Hepatocyte (in vitro differentiated cells): ENCODE measurements around the gene OPCML. TPM values are rescaled to one million over a fixed set of nuclear protein-coding genes. Genes with fewer than 3 reads are reported as not detected.

Source experiments
- DNase-seq: peaks from one replicate; pipeline ENCODE4 v3.0.0-alpha.2; 2016; ENCODE audit warnings: low spot score
- H2AFZ ChIP-seq: fragments of 200-600 bp; sonication (generic); 2 replicates; pipeline ENCODE4 v1.6.0; 2016; ENCODE audit warnings: antibody characterized with exemption, mild to moderate bottlenecking
- H3K27ac ChIP-seq: fragments of 200-600 bp; sonication (generic); 2 replicates; pipeline ENCODE4 v1.5.1; 2016; ENCODE audit warnings: mild to moderate bottlenecking
- H3K27me3 ChIP-seq: fragments of 200-600 bp; sonication (generic); 2 replicates; pipeline ENCODE4 v1.6.1; 2016
- H3K36me3 ChIP-seq: fragments of 200-600 bp; sonication (generic); replicated peaks from 2 replicates; pipeline ENCODE4 v1.5.1; 2016; ENCODE audit warnings: low read depth; ENCODE audit not compliant: insufficient read depth
- H3K4me1 ChIP-seq: fragments of 200-600 bp; sonication (generic); 2 replicates; pipeline ENCODE4 v1.5.1; 2016; ENCODE audit warnings: mild to moderate bottlenecking, moderate library complexity; ENCODE audit not compliant: insufficient read depth
- H3K4me2 ChIP-seq: fragments of 200-600 bp; sonication (generic); 2 replicates; pipeline ENCODE4 v1.6.0; 2016
- H3K4me3 ChIP-seq: fragments of 200-600 bp; sonication (generic); 2 replicates; pipeline ENCODE4 v1.5.1; 2016; ENCODE audit warnings: mild to moderate bottlenecking
- H3K79me2 ChIP-seq: fragments of 200-600 bp; sonication (generic); 2 replicates; pipeline ENCODE4 v1.6.0; 2017; ENCODE audit warnings: mild to moderate bottlenecking
- H3K9me2 ChIP-seq: fragments of 200-600 bp; sonication (generic); replicated peaks from 2 replicates; pipeline ENCODE4 v1.6.0; 2017; ENCODE audit warnings: mild to moderate bottlenecking; ENCODE audit not compliant: insufficient read depth
- H3K9me3 ChIP-seq: fragments of 200-600 bp; sonication (generic); 2 replicates; pipeline ENCODE4 v1.5.1; 2016; ENCODE audit warnings: low read depth, mild to moderate bottlenecking
- H4K20me1 ChIP-seq: fragments of 200-600 bp; sonication (generic); 2 replicates; pipeline ENCODE4 v1.6.0; 2016; ENCODE audit warnings: mild to moderate bottlenecking; ENCODE audit not compliant: insufficient read depth, poor library complexity, severe bottlenecking
- CTCF ChIP-seq: fragments of 200-600 bp; sonication (generic); IDR thresholded peaks from 2 replicates; pipeline ENCODE4 v1.5.1; 2016; ENCODE audit warnings: antibody characterized with exemption, mild to moderate bottlenecking; ENCODE audit not compliant: poor library complexity
- EZH2 ChIP-seq: fragments of 200-600 bp; sonication (generic); IDR thresholded peaks from 2 replicates; pipeline ENCODE4 v1.6.1; 2016; ENCODE audit warnings: antibody characterized with exemption, mild to moderate bottlenecking, borderline replicate concordance
- EZH2phosphoT487 ChIP-seq: fragments of 200-600 bp; sonication (generic); IDR thresholded peaks from one replicate; pipeline ENCODE4 v1.6.1; 2018; ENCODE audit warnings: antibody characterized with exemption, mild to moderate bottlenecking, low read depth, moderate library complexity; ENCODE audit not compliant: unreplicated experiment, severe bottlenecking
- WGBS: methylation state at CpG from one replicate; pipeline ENCODE4 v1.1.6; 2016; ENCODE audit warnings: low lambda C conversion rate; ENCODE audit errors: missing lambda C conversion rate; 5-methylcytosine and 5-hydroxymethylcytosine counted together
- polyA plus RNA-seq: library from polyadenylated mRNA; unstranded; fragments of >200 nt; fragmentation: Nextera tagmentation; extraction: Ambion mirVana; gene quantifications from 2 replicates; pipeline ENCODE4 v1.2.1, GENCODE V29; 2016
- total RNA-seq: library from RNA; depleted of rRNA; stranded (reverse); fragments of >200 nt; gene quantifications from 2 replicates; pipeline ENCODE4 v1.2.3, GENCODE V29; 2014

Gene OPCML
- total and polyA plus RNA-seq, 2 experiments from 2014 or later: 0.37 to 0.98 TPM

- no peak for TF ChIP-seq CTCF
- no peak for TF ChIP-seq EZH2phosphoT487
- TF ChIP-seq EZH2: no peak
- no peak overlapping the region for H3K4me2 ChIP-seq
- 55% methylated on average over 9 of the region's 9 CpGs for WGBS
- H2AFZ ChIP-seq: no peak overlapping the region
- peaks cover 13% of the 10 kb centered on the region for H3K4me1 ChIP-seq
- no peaks in the 10 kb centered on the region for H3K36me3 ChIP-seq
- no peak overlapping the region for H3K4me3 ChIP-seq
- no peaks in the 10 kb centered on the region for H3K9me2 ChIP-seq
- no peaks in the 10 kb centered on the region for H3K9me3 ChIP-seq
- H3K79me2 ChIP-seq: no peaks in the 10 kb centered on the region
- H3K27me3 ChIP-seq: no peaks in the 10 kb centered on the region
- no peak for DNase-seq
- no peak overlapping the region for H3K27ac ChIP-seq
- H4K20me1 ChIP-seq: no peaks in the 10 kb centered on the region
Measured at GRCh38 chr11:133234883-133235282, 297.4 kb downstream of the OPCML start.

- Histone ChIP-seq H3K36me3 (no peaks in the 10 kb centered on the region), H3K9me3 (no peaks in the 10 kb centered on the region), H4K20me1 (no peaks in the 10 kb centered on the region), H3K4me1 (peaks cover 23% of the 10 kb centered on the region), H3K27me3 (no peaks in the 10 kb centered on the region), H3K4me2 (no peak overlapping the region), H3K4me3 (no peak overlapping the region), H3K9me2 (no peaks in the 10 kb centered on the region), H3K79me2 (no peaks in the 10 kb centered on the region), H3K27ac (peak overlapping the region; percentile 61), H2AFZ (no peak overlapping the region)
- no peak for DNase-seq
- TF ChIP-seq EZH2 (no peak), CTCF (no peak), EZH2phosphoT487 (no peak)
- WGBS: 65% methylated on average over 2 of the region's 2 CpGs
Measured at GRCh38 chr11:133232665-133233064, 299.6 kb downstream of the OPCML start.

GRCh38 chr11:133230431-133230830, 301.9 kb downstream of the OPCML start:
- peaks cover 23% of the 10 kb centered on the region for H3K4me1 ChIP-seq
- no peaks in the 10 kb centered on the region for H4K20me1 ChIP-seq
- TF ChIP-seq EZH2phosphoT487 (no peak), EZH2 (no peak), CTCF (no peak)

More at GRCh38 chr11:133230431-133230830, 301.9 kb downstream of the OPCML start:
- peak; percentile 68 for DNase-seq
- Histone ChIP-seq H2AFZ (no peak overlapping the region), H3K4me2 (peak overlapping the region; percentile 30), H3K9me2 (no peaks in the 10 kb centered on the region), H3K4me3 (no peak overlapping the region), H3K36me3 (no peaks in the 10 kb centered on the region), H3K27me3 (no peaks in the 10 kb centered on the region), H3K27ac (peak overlapping the region; percentile 63), H3K79me2 (no peaks in the 10 kb centered on the region), H3K9me3 (no peaks in the 10 kb centered on the region)
- 46% methylated on average over 5 of the region's 5 CpGs for WGBS
